Measurements from ENCODE around the gene FMO5. TPM values are rescaled to one million over a fixed set of nuclear protein-coding genes. Genes with fewer than 3 reads are reported as not detected.

FMO5 gene
- total and polyA plus RNA-seq, 2 of the 13 experiments (the other 11 are each of a cell fraction or from before 2014, with no cell fraction given), result 48.2 to 149 TPM

- TF ChIP-seq DNMT3B (CRISPR knock-in tag; conservative IDR thresholded peaks at IDR 0.05) (no peak), ZXDC (CRISPR knock-in tag; IDR thresholded peaks at IDR 0.05) (no peak), AKNA (CRISPR knock-in tag; IDR thresholded peaks at IDR 0.05; ENCODE audit: borderline replicate concordance) (no peak), ZNF335 (CRISPR knock-in tag; IDR thresholded peaks at IDR 0.05) (0 out of 2 replicates have a peak, but pooled peaks have one; percentile 25), MAFK (conservative IDR thresholded peaks at IDR 0.05 in 1 of 2, IDR thresholded peaks at IDR 0.05 in 1 of 2; ENCODE audit: low read length in 2 of 2) (no peak), PHF20 (CRISPR knock-in tag; IDR thresholded peaks at IDR 0.05) (no peak), MBNL3 (CRISPR knock-in tag; conservative IDR thresholded peaks at IDR 0.05) (no peak), ZNF607 (CRISPR knock-in tag; IDR thresholded peaks at IDR 0.05; ENCODE audit: borderline replicate concordance) (no peak), SETDB1 (CRISPR knock-in tag; IDR thresholded peaks at IDR 0.05; ENCODE audit: borderline replicate concordance) (no peak), HMGXB3 (CRISPR knock-in tag; IDR thresholded peaks at IDR 0.05; ENCODE audit: borderline replicate concordance) (no peak), SIX4 (CRISPR knock-in tag; IDR thresholded peaks at IDR 0.05) (peak; percentile 44; the same call in 1 of the 2 replicates), POLR2AphosphoS2 (IDR thresholded peaks at IDR 0.05; ENCODE audit: low read depth, low read length) (no peak), DNMT1 (CRISPR knock-in tag; IDR thresholded peaks at IDR 0.05) (no peak)
- TF ChIP-seq, protein P1, sequence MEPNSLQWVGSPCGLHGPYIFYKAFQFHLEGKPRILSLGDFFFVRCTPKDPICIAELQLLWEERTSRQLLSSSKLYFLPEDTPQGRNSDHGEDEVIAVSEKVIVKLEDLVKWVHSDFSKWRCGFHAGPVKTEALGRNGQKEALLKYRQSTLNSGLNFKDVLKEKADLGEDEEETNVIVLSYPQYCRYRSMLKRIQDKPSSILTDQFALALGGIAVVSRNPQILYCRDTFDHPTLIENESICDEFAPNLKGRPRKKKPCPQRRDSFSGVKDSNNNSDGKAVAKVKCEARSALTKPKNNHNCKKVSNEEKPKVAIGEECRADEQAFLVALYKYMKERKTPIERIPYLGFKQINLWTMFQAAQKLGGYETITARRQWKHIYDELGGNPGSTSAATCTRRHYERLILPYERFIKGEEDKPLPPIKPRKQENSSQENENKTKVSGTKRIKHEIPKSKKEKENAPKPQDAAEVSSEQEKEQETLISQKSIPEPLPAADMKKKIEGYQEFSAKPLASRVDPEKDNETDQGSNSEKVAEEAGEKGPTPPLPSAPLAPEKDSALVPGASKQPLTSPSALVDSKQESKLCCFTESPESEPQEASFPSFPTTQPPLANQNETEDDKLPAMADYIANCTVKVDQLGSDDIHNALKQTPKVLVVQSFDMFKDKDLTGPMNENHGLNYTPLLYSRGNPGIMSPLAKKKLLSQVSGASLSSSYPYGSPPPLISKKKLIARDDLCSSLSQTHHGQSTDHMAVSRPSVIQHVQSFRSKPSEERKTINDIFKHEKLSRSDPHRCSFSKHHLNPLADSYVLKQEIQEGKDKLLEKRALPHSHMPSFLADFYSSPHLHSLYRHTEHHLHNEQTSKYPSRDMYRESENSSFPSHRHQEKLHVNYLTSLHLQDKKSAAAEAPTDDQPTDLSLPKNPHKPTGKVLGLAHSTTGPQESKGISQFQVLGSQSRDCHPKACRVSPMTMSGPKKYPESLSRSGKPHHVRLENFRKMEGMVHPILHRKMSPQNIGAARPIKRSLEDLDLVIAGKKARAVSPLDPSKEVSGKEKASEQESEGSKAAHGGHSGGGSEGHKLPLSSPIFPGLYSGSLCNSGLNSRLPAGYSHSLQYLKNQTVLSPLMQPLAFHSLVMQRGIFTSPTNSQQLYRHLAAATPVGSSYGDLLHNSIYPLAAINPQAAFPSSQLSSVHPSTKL (CRISPR knock-in tag; IDR thresholded peaks at IDR 0.05), result peak; percentile 82
Observed at GRCh38 chr1:147168626-147169058, 56.5 kb downstream of the FMO5 start (continued).

Measured in HepG2 (cell line).